ENCODE data around the gene PLCZ1.

DNA sequence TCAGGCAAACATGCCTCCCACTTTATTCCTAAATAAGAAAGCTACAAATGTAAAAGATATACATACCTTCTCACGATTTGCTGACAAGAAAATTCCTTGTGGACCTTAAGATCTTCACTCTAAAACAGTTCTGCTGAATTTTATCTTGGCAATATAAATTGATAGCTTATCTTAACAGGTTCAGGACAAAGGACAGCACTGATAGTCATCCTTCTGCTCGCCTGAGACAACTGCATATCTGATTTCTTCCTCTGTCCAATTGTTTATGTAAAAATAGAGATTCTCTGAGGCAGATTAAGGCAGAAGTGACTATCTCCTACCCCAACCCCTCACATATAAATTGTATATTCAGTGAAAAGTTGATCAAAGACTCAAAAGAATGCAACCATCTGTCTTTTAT lies 45.0 kb upstream of the PLCZ1 start:
- no peak for TF ChIP-seq FOXM1 (IDR thresholded peaks at IDR 0.05; ENCODE audit: borderline replicate concordance, low read depth)
- no peak for TF ChIP-seq EGR1 (IDR thresholded peaks at IDR 0.05)
- peak; percentile 73 for TF ChIP-seq REST (IDR thresholded peaks at IDR 0.05; ENCODE audit: low read depth)
- TF ChIP-seq RAD21 (IDR thresholded peaks at IDR 0.05; ENCODE audit: low read depth) = no peak

Measured in Ishikawa (cell line).